ENCODE results near the gene CERS6. TPM values are rescaled to one million over a fixed set of nuclear protein-coding genes. Genes with fewer than 3 reads are reported as not detected.

CERS6 gene
- total RNA-seq, 1 experiment from 2014 or later: 37.6 TPM

- Histone ChIP-seq H3K4me3 (no peak overlapping the region), H3K9me3 (replicated peaks) (no peaks in the 10 kb centered on the region), H3K27ac (no peak overlapping the region), H3K36me3 (0 out of 2 replicates have a peak, but pooled peaks cover 5% of the 10 kb centered on the region), H3K4me1 (no peaks in the 10 kb centered on the region), H3K27me3 (no peaks in the 10 kb centered on the region)
- no peak for DNase-seq
Measured at GRCh38 chr2:168697668-168698121, 241.6 kb downstream of the CERS6 start.

GRCh38 chr2:168698969-168699368, 242.9 kb downstream of the CERS6 start:
- H3K27me3 ChIP-seq: no peaks in the 10 kb centered on the region
- no peak overlapping the region for H3K4me3 ChIP-seq
- no peak overlapping the region for H3K27ac ChIP-seq
- 0 out of 2 replicates have a peak, but pooled peaks cover 5% of the 10 kb centered on the region for H3K36me3 ChIP-seq
- H3K9me3 ChIP-seq (replicated peaks): no peaks in the 10 kb centered on the region
- no peak for DNase-seq
- H3K4me1 ChIP-seq: no peaks in the 10 kb centered on the region

- Histone ChIP-seq H3K36me3 (0 out of 2 replicates have a peak, but pooled peaks cover 5% of the 10 kb centered on the region), H3K27me3 (no peaks in the 10 kb centered on the region), H3K4me3 (no peak overlapping the region), H3K4me1 (no peaks in the 10 kb centered on the region), H3K27ac (no peak overlapping the region), H3K9me3 (replicated peaks) (no peaks in the 10 kb centered on the region)
- DNase-seq: peak; percentile 31 to 44
Measured at GRCh38 chr2:168699844-168700417, 243.9 kb downstream of the CERS6 start.

- no peaks in the 10 kb centered on the region for H3K4me1 ChIP-seq
- H3K9me3 ChIP-seq (replicated peaks): no peaks in the 10 kb centered on the region
- H3K27ac ChIP-seq: no peak overlapping the region
- 0 out of 2 replicates have a peak, but pooled peaks cover 5% of the 10 kb centered on the region for H3K36me3 ChIP-seq
- no peak overlapping the region for H3K4me3 ChIP-seq
- no peaks in the 10 kb centered on the region for H3K27me3 ChIP-seq
- peak in 1 of 2 experiments; percentile 31 for DNase-seq
Measured at GRCh38 chr2:168700615-168701245, 244.7 kb downstream of the CERS6 start.

- Histone ChIP-seq H3K27me3 (no peaks in the 10 kb centered on the region), H3K4me1 (no peaks in the 10 kb centered on the region), H3K4me3 (no peak overlapping the region), H3K27ac (no peak overlapping the region), H3K36me3 (0 out of 2 replicates have a peak, but pooled peaks cover 3% of the 10 kb centered on the region), H3K9me3 (replicated peaks) (no peaks in the 10 kb centered on the region)
- DNase-seq: no peak
Measured at GRCh38 chr2:168702579-168702978, 246.5 kb downstream of the CERS6 start.

GRCh38 chr2:168703926-168704325, 247.9 kb downstream of the CERS6 start:
- H3K27ac ChIP-seq: no peak overlapping the region
- H3K4me3 ChIP-seq: no peak overlapping the region
- no peaks in the 10 kb centered on the region for H3K9me3 ChIP-seq (replicated peaks)
- H3K36me3 ChIP-seq: no peaks in the 10 kb centered on the region
- H3K27me3 ChIP-seq: no peaks in the 10 kb centered on the region
- H3K4me1 ChIP-seq: no peaks in the 10 kb centered on the region
- peak in 1 of 2 experiments; percentile 6 for DNase-seq

GRCh38 chr2:168705534-168706470, 249.7 kb downstream of the CERS6 start:
- Histone ChIP-seq H3K27ac (no peak overlapping the region), H3K9me3 (replicated peaks) (no peaks in the 10 kb centered on the region), H3K4me1 (no peaks in the 10 kb centered on the region), H3K27me3 (no peaks in the 10 kb centered on the region), H3K4me3 (no peak overlapping the region), H3K36me3 (no peaks in the 10 kb centered on the region)
- peak in 1 of 2 experiments; percentile 39 for DNase-seq

GRCh38 chr2:168706806-168707205, 250.7 kb downstream of the CERS6 start:
- Histone ChIP-seq H3K4me1 (no peaks in the 10 kb centered on the region), H3K27ac (no peak overlapping the region), H3K4me3 (no peak overlapping the region), H3K27me3 (no peaks in the 10 kb centered on the region), H3K36me3 (no peaks in the 10 kb centered on the region), H3K9me3 (replicated peaks) (no peaks in the 10 kb centered on the region)
- DNase-seq: no peak

- no peaks in the 10 kb centered on the region for H3K36me3 ChIP-seq
Measured at GRCh38 chr2:168708080-168708479, 252.0 kb downstream of the CERS6 start.

GRCh38 chr2:168710754-168711467, 254.8 kb downstream of the CERS6 start:
- H3K27me3 ChIP-seq: no peaks in the 10 kb centered on the region
- no peaks in the 10 kb centered on the region for H3K4me1 ChIP-seq
- no peak overlapping the region for H3K4me3 ChIP-seq
- H3K9me3 ChIP-seq (replicated peaks): no peaks in the 10 kb centered on the region
- H3K27ac ChIP-seq: no peak overlapping the region
- no peak for DNase-seq
- no peaks in the 10 kb centered on the region for H3K36me3 ChIP-seq

More at GRCh38 chr2:168708080-168708479, 252.0 kb downstream of the CERS6 start:
- Histone ChIP-seq H3K27ac (no peak overlapping the region), H3K27me3 (no peaks in the 10 kb centered on the region), H3K4me1 (no peaks in the 10 kb centered on the region), H3K4me3 (no peak overlapping the region), H3K9me3 (replicated peaks) (no peaks in the 10 kb centered on the region)
- DNase-seq: no peak

- H3K9me3 ChIP-seq (replicated peaks): no peaks in the 10 kb centered on the region
- no peak for DNase-seq
- H3K4me1 ChIP-seq: no peaks in the 10 kb centered on the region
- no peaks in the 10 kb centered on the region for H3K27me3 ChIP-seq
- H3K36me3 ChIP-seq: no peaks in the 10 kb centered on the region
- no peak overlapping the region for H3K4me3 ChIP-seq
- H3K27ac ChIP-seq: no peak overlapping the region
Measured at GRCh38 chr2:168712053-168712452, 256.0 kb downstream of the CERS6 start.

GRCh38 chr2:168713325-168713724, 257.3 kb downstream of the CERS6 start:
- Histone ChIP-seq H3K36me3 (no peaks in the 10 kb centered on the region), H3K27ac (no peak overlapping the region), H3K4me3 (no peak overlapping the region), H3K4me1 (no peaks in the 10 kb centered on the region), H3K9me3 (replicated peaks) (no peaks in the 10 kb centered on the region), H3K27me3 (no peaks in the 10 kb centered on the region)
- no peak for DNase-seq

- Histone ChIP-seq H3K4me1 (no peaks in the 10 kb centered on the region), H3K9me3 (replicated peaks) (no peaks in the 10 kb centered on the region), H3K27me3 (no peaks in the 10 kb centered on the region), H3K27ac (no peak overlapping the region), H3K4me3 (no peak overlapping the region), H3K36me3 (peaks cover 10% of the 10 kb centered on the region)
- DNase-seq: no peak
Measured at GRCh38 chr2:168715849-168716248, 259.8 kb downstream of the CERS6 start.

- no peak overlapping the region for H3K27ac ChIP-seq
- peaks cover 10% of the 10 kb centered on the region for H3K36me3 ChIP-seq
- no peaks in the 10 kb centered on the region for H3K27me3 ChIP-seq
- H3K4me3 ChIP-seq: no peak overlapping the region
- no peak for DNase-seq
- H3K9me3 ChIP-seq (replicated peaks): no peaks in the 10 kb centered on the region
- H3K4me1 ChIP-seq: no peaks in the 10 kb centered on the region
Measured at GRCh38 chr2:168716839-168717238, 260.8 kb downstream of the CERS6 start.

All from SJCRH30 (cell line).